PC-3 (cell line): ENCODE data around the gene SNRPF. TPM values are rescaled to one million over a fixed set of nuclear protein-coding genes. Genes with fewer than 3 reads are reported as not detected.
A peak's percentile ranks its signal among the peaks of the same experiment; 100 is the strongest.

Experiments
- ATAC-seq: fragments of 200-7000 bp; cut with Tn5 transposase; 2 replicates; pipeline ENCODE4 v1.9.1; 2020; ENCODE audit warnings: mild to moderate bottlenecking, moderate library complexity
- Bru-seq: library from RNA; stranded (reverse); fragments of 400-500 nt; gene quantifications from one replicate; lab custom pipeline; 2021; lab: Mats Ljungman, UMichigan
- BruChase-seq, 2 experiments: library from RNA; stranded (reverse); fragments of 400-500 nt; gene quantifications; one replicate each; lab custom pipeline; 2021; lab: Mats Ljungman, UMichigan
- BruUV-seq: library from RNA; stranded (reverse); fragments of 400-500 nt; replicated peaks from 2 replicates; lab custom pipeline; 2021; lab: Mats Ljungman, UMichigan
- CTCF ChIA-PET: fragments of 300-600 bp; sonication (Branson Sonifier 250); formaldehyde crosslinking; loops from one replicate; lab custom pipeline; 2022; ENCODE audit warnings: antibody characterized with exemption; lab: Charles Lee
- POLR2A ChIA-PET: fragments of 300-600 bp; sonication (Branson Sonifier 250); formaldehyde crosslinking; loops from one replicate; lab custom pipeline; 2022; ENCODE audit warnings: antibody characterized with exemption; ENCODE audit not compliant: unreplicated experiment; lab: Charles Lee
- DNase-seq: peaks from one replicate; pipeline ENCODE4 v3.0.0-alpha.2; 2015
- H2AFZ ChIP-seq: fragments of 300-600 bp; sonication (generic); 2 replicates; pipeline ENCODE4 v1.6.0; 2016; ENCODE audit warnings: antibody characterized with exemption, low read length
- H3F3A ChIP-seq: fragments of 300-600 bp; sonication (generic); one replicate; pipeline ENCODE4 v1.6.0; 2017; ENCODE audit warnings: antibody characterized with exemption, low read length, control low read depth, mild to moderate bottlenecking; ENCODE audit not compliant: unreplicated experiment
- H3K27ac ChIP-seq: fragments of 300-600 bp; sonication (generic); 2 replicates; pipeline ENCODE4 v1.5.1; 2016; ENCODE audit warnings: mild to moderate bottlenecking, low read length
- H3K27me3 ChIP-seq: fragments of 300-600 bp; sonication (generic); 2 replicates; pipeline ENCODE4 v1.6.1; 2016; ENCODE audit warnings: low read length, mixed read lengths
- H3K36me3 ChIP-seq: fragments of 300-600 bp; sonication (generic); 2 replicates; pipeline ENCODE4 v1.6.1; 2016; ENCODE audit warnings: low read depth, mixed run types, low read length, mixed read lengths
- H3K4me1 ChIP-seq: fragments of 300-600 bp; sonication (generic); 2 replicates; pipeline ENCODE4 v1.5.1; 2016; ENCODE audit warnings: low read length; ENCODE audit not compliant: insufficient read depth
- H3K4me2 ChIP-seq: fragments of 300-600 bp; sonication (generic); 2 replicates; pipeline ENCODE4 v1.6.0; 2016; ENCODE audit warnings: low read length
- H3K4me3 ChIP-seq: fragments of 300-600 bp; sonication (generic); 2 replicates; pipeline ENCODE4 v1.5.1; 2016; ENCODE audit warnings: mild to moderate bottlenecking, low read length, mixed read lengths
- H3K79me2 ChIP-seq: fragments of 300-600 bp; sonication (generic); 2 replicates; pipeline ENCODE4 v1.6.1; 2017; ENCODE audit warnings: low read length, mixed read lengths
- H3K9ac ChIP-seq: fragments of 300-600 bp; sonication (generic); 2 replicates; pipeline ENCODE4 v1.6.0; 2016; ENCODE audit warnings: mild to moderate bottlenecking, low read length
- H3K9me2 ChIP-seq: fragments of 300-600 bp; sonication (generic); replicated peaks from 2 replicates; pipeline ENCODE4 v1.6.1; 2016; ENCODE audit warnings: mixed run types, low read length, mixed read lengths
- H3K9me3 ChIP-seq: fragments of 300-600 bp; sonication (generic); 2 replicates; pipeline ENCODE4 v1.6.1; 2016; ENCODE audit warnings: low read length, mixed read lengths
- H4K20me1 ChIP-seq: fragments of 300-600 bp; sonication (generic); 2 replicates; pipeline ENCODE4 v1.6.1; 2016; ENCODE audit warnings: low read length, mixed read lengths
- EZH2 ChIP-seq: fragments of 300-600 bp; sonication (generic); IDR thresholded peaks from one replicate; pipeline ENCODE4 v1.6.1; 2017; ENCODE audit warnings: antibody characterized with exemption, mild to moderate bottlenecking, low read length; ENCODE audit not compliant: unreplicated experiment
- EZH2phosphoT487 ChIP-seq: fragments of 300-600 bp; sonication (generic); IDR thresholded peaks from 2 replicates; pipeline ENCODE4 v1.6.1; 2018; ENCODE audit warnings: mild to moderate bottlenecking, antibody characterized with exemption, low read length, borderline replicate concordance
- intact Hi-C: fragments of 100-400 bp; cut with micrococcal nuclease; formaldehyde crosslinking; loops from 2 replicates; pipeline ENCODE4 v1.9.0; 2023
- long read RNA-seq: library from polyadenylated mRNA; unstranded; transcript quantifications from one replicate; pipeline ENCODE4 v2.0.0, GENCODE V29; 2021; ENCODE audit not compliant: unreplicated experiment
- total RNA-seq: library from RNA; depleted of rRNA; stranded (reverse); fragments of >200 nt; gene quantifications from 2 replicates; pipeline ENCODE4 v1.2.3, GENCODE V29; 2014; rRNA removed
- TF ChIP-seq, protein P1 (sequence below): fragments of 300-600 bp; sonication (generic); conservative IDR thresholded peaks from 2 replicates; pipeline ENCODE4 v1.5.1; 2017; ENCODE audit warnings: antibody characterized with exemption, low read depth, mild to moderate bottlenecking, low read length

The SNRPF gene
- total RNA-seq (47.4 and 47.5 TPM in 2 replicates), Bru-seq, nascent RNA (percentile 79 among the genes with signal in this experiment), BruChase-seq, experiment 1, labeled RNA remaining after a 6-hour chase (percentile 67 among the genes with signal in this experiment), BruChase-seq, experiment 2, labeled RNA remaining after a 2-hour chase (percentile 75 among the genes with signal in this experiment)
- long read RNA-seq, transcript SNRPF-201 (4 exons, 1,389 nt) = major isoform, 62 of 87 reads
- long read RNA-seq, partial matches to known transcripts = 21 of 87 reads
- long read RNA-seq, other reads (novel, unspliced or antisense) = 1 of 87 reads

DNA sequence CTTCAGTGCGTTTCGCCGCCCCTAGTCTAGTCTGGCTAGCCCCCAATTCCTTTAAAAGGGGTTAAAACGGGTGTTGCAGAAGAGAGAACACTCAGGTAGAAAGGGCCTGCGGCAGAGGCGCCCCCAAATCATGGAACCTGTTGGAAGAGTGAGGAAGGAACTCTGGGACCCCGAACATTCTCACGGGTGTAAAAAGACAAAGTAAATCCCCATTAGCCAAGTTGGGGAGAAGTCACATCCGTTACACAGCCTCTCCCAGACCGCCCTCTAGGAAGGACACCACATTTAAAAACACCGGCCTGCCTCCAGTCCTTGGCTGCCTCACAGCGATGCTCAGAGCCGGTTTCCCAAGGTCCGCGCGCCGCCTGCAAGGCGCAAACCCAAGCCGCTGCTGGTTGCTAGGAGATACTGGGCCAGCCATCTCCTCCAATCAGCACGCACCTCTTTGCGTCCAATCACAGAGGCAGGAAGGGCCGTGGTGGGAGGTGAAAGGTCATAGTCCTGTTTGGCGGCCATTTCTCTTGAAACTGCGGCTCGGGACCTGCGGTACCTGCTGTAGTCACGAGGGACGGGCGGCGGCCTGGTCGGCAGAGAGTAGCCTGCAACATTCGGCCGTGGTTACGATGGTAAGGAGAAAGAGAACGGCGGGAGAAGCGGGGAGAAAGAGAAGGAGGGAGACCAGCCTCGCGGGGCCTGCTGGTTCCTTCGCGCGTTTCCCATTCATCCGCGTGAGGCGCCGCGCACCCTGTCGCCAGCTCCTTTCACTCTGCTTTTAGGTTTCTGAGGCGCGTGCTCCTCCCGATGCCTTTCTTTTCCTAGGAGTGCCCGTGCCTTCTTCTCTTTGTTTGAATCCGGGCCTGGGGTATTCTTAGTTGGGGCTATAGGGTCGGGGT, at the start of gene SNRPF:
TSS of gene SNRPF (plus strand) at position 502 of the 893 bp plus-strand sequence. CDS start at position 624, 122 bp downstream.
- intact Hi-C loops = loop anchor here (1.0 kb wide), 1 partner anchor 101 kb away; no protein-coding TSS in a partner anchor
- peaks cover 30% of the 10 kb centered on the region for H4K20me1 ChIP-seq
- H3F3A ChIP-seq = no peaks in the 10 kb centered on the region
- peaks cover 29% of the 10 kb centered on the region for H3K36me3 ChIP-seq
- no peaks in the 10 kb centered on the region for H3K9me2 ChIP-seq
- H2AFZ ChIP-seq = peak within 1 kb of the TSS; percentile 91
- DNase-seq (peak; percentile 99), ATAC-seq (peak; percentile 92)
- H3K9ac ChIP-seq = peak within 1 kb of the TSS; percentile 94
- H3K79me2 ChIP-seq = peaks cover 50% of the 10 kb centered on the region
- ChIA-PET POLR2A (interaction anchor here (0.6 kb wide), 1 partner anchor 59 kb away, joined by 5 read pairs; no protein-coding TSS in a partner anchor), CTCF (no interaction called here)
- no peaks in the 10 kb centered on the region for H3K27me3 ChIP-seq
- TF ChIP-seq, protein P1, sequence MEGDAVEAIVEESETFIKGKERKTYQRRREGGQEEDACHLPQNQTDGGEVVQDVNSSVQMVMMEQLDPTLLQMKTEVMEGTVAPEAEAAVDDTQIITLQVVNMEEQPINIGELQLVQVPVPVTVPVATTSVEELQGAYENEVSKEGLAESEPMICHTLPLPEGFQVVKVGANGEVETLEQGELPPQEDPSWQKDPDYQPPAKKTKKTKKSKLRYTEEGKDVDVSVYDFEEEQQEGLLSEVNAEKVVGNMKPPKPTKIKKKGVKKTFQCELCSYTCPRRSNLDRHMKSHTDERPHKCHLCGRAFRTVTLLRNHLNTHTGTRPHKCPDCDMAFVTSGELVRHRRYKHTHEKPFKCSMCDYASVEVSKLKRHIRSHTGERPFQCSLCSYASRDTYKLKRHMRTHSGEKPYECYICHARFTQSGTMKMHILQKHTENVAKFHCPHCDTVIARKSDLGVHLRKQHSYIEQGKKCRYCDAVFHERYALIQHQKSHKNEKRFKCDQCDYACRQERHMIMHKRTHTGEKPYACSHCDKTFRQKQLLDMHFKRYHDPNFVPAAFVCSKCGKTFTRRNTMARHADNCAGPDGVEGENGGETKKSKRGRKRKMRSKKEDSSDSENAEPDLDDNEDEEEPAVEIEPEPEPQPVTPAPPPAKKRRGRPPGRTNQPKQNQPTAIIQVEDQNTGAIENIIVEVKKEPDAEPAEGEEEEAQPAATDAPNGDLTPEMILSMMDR = no peak; the same call in 1 of the 2 replicates
- no peak for TF ChIP-seq EZH2phosphoT487
- H3K27ac ChIP-seq = peak within 1 kb of the TSS; percentile 63
- no TSS peak for BruUV-seq
- peak within 1 kb of the TSS; percentile 88 for H3K4me2 ChIP-seq
- H3K4me1 ChIP-seq = peaks cover 18% of the 10 kb centered on the region
- no peaks in the 10 kb centered on the region for H3K9me3 ChIP-seq
- H3K4me3 ChIP-seq = peak within 1 kb of the TSS; percentile 90

DNA sequence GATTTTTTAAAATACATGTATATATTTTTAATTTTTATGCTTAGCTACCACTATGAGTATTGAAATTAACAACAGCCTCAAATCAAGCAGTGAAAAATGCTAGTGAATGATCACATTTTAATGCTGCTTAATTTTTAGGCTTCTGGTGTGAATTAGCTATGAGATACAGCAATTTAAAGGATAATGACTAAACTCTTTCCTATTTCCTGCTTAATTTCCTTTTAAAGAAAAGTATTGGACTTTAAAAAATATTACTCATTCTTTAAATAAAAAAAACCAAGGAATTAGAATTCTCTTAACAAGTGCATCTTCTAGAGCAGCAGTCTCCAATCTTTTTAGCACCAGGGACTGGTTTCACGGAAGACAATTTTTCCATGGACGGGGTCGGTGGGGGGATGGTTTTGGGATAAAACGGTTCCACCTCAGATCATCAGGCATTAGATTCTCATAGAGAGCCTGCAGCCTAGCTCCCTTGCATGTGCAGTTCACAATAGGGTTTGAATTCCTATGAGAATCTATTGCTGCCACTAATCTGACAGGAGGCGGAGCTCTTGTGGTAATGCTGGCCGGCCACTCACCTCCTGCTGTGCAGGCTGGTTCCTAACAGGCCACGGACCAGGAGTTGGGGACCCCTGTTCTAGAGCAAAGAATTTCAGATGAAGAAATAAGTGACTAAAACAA, 49.6 kb upstream of the SNRPF start:
- CTCF ChIA-PET = no interaction called here
- intact Hi-C loops = loop anchor here (5.0 kb wide), 1 partner anchor 162 kb away; no protein-coding TSS in a partner anchor
- Histone ChIP-seq H3K79me2 (no peaks in the 10 kb centered on the region), H3K4me2 (0 out of 2 replicates have a peak overlapping the region, but pooled peaks have one; percentile 22), H4K20me1 (no peaks in the 10 kb centered on the region), H3K4me3 (no peak overlapping the region; the same call in 1 of the 2 replicates), H3K27ac (peak overlapping the region; percentile 98), H3K4me1 (peaks cover 51% of the 10 kb centered on the region), H3K36me3 (no peaks in the 10 kb centered on the region), H3F3A (peaks cover 19% of the 10 kb centered on the region), H2AFZ (no peak overlapping the region), H3K27me3 (no peaks in the 10 kb centered on the region), H3K9ac (peak overlapping the region; percentile 88), H3K9me2 (no peaks in the 10 kb centered on the region), H3K9me3 (no peaks in the 10 kb centered on the region)
- ATAC-seq (no peak), DNase-seq (peak; percentile 29)
- TF ChIP-seq, protein P1 = no peak
- TF ChIP-seq EZH2phosphoT487 = no peak
- no peak for TF ChIP-seq EZH2
- POLR2A ChIA-PET = interaction anchor here (0.7 kb wide), 1 partner anchor 23 kb away, joined by 3 read pairs; no protein-coding TSS in a partner anchor
- no TSS peak for BruUV-seq
